Measurements from ENCODE around the gene HHATL. TPM values are rescaled to one million over a fixed set of nuclear protein-coding genes. Genes with fewer than 3 reads are reported as not detected.
A peak's percentile ranks its signal among the peaks of the same experiment; 100 is the strongest.

The HHATL gene
- polyA plus RNA-seq, 1 donor, result 0.88 TPM

DNA sequence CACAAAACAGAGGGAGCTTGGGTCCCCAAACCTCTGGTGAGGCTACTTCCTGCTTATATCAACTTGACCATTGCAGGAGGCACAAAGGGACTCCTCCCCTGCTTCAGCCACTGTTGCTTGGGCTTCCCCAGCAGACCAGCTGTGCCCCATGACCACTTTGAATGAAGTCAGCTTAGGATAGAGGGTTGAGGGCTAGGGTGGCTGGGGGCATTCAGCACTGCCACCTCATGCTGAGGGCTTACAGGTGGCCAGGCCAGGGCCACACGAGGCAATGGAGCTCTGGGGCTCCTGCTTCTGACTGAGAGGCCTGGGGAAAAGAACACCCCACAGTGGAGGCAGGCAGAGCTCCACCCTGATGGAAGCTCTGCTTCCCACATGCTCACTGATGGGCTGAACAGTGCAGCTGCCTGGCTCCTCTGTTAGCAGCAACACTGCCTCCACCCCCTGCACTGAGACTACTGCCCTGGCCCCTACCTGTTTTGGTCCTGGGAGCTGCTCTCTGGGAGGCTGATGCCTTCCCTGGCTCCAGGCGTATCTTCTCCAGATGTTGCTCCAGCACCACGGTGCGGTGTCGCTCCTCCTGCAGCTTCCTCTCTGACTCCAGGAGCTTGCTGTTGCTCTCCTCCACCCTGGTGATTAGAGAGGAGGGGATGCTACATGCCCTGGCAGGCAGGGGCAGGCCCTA, 10.2 kb upstream of the HHATL start:
- no peak for DNase-seq

- no peak for DNase-seq
These were observed 9.7 kb upstream of the HHATL start for GRCh38 chr3:42712344-42712648.

GRCh38 chr3:42711491-42712343, 9.1 kb upstream of the HHATL start:
- no peak for DNase-seq

- no peak for DNase-seq
These were observed 7.9 kb upstream of the HHATL start for GRCh38 chr3:42710323-42711021.

DNA sequence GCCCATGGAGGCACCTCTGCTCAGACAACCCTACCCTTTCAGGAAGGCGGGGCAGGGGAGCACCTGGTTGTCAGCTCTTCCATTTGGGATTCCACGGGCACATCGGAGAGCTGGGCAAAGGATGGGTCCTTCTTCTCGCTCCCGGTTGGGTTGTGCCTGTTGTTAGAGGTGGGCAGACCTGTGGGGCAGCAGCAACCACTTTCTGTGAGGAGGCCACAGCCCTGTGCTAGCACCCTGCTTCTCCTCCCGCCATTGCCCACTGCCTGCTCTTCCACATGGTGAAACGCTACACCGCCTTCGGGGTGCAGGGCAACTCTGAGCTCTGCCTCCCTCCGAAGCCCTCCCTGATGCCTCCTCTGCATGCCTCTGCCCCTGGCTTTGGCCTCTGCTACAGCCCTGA, 7.0 kb upstream of the HHATL start:
- DNase-seq, result no peak

DNA sequence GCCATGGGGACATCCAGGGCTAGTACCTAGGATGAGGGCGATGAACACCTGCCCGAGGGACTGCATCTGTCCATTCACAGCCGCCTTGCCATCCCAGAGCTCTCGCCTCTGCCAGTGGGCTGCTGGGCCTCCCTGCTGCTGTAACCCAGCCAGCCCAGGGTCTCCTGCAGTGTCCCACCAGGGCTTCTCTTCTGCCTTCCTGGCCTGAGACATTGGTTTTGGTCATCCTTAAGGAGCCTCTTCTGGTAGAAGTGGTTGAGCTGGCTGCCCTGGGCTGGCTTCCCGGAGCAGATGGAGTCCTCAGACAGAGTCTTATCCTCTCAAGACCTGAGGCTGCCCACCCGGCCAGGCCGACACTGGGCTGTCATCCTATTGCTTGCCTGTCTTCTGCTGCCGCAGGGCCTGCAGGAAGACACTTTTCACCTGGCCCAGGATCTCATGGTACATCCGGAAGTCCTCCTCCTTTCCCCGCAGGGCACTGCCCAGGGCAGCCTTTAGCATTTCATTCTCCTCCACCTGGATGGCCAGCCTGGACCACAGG, 6.1 kb upstream of the HHATL start:
- no peak for DNase-seq

- DNase-seq, result no peak
These were observed 5.2 kb upstream of the HHATL start for GRCh38 chr3:42707620-42708355.

GRCh38 chr3:42706721-42707619, 4.4 kb upstream of the HHATL start:
- DNase-seq, result no peak

GRCh38 chr3:42705962-42706585, 3.5 kb upstream of the HHATL start:
- DNase-seq, result no peak

DNA sequence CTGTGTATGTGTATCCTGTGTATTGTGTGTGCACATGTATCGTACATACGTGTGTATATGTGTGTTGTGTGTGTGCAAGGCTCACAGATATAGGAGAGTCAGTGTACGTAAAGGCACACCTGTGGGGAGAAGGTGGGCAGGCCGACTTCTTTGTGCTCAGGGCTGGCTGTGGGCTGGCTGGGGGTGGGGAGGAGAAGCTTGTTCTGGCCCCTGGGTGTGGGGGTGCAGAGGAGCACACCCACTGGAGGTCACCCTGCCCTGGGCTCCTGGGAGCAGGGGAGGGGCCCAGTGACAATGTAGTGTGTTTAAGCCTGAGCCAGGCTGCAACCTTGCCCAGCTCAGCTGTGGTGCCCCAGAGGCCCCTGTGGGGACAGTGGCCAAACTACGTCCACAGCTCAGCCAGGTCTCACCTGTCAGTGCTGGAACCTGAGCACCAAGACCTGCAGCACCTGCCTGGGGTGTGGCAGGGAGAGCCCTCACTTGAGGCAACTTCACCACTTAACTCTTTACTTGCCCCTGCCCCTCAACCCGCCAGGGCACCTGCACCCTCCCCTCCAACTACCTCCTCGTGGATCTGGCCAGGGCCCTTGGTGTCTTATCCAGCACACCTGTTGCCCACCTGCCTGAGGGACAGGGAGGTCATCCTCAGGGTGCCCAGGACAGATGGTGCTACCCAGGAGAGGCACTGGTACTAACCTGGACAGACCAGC, 2.6 kb upstream of the HHATL start:
- no peak for DNase-seq

DNA sequence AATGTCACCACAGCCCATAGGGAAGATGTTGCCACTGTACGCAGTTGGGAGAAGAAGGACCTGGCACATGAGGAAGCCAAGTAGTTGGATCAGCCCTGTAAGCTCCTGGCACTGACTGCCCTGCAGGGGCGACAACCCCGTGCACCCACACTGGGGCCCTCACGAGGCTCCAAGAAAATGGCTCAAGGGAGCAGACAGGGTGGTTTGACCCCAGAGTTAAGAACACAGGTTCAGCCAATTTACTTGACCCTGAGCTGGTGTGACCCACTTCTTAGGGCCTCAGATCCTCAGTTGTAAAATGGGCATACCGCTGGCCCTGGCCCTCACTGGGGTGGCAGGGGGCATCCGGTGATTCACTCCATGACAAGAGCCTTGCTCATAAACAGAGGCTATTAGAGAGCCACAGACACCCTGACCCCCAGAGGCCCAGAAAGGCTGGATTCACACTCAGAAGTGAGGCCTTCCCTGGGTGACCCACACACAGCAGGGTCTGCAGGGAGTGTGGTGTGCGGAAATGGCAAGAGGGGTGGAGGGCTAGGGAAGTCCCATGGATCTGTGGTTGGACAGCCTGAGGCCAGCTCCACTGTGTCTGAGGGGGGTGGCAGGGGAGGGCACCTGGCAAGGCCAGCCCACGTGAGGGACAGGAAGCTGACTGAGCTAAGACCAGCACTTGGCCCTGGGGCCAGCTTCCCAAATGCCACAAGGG, 1.7 kb upstream of the HHATL start:
- DNase-seq, result no peak

GRCh38 chr3:42703695-42704025, 1.1 kb upstream of the HHATL start:
- DNase-seq, result no peak

GRCh38 chr3:42702982-42703694, 540 bp upstream of the HHATL start:
- no peak for DNase-seq

DNA sequence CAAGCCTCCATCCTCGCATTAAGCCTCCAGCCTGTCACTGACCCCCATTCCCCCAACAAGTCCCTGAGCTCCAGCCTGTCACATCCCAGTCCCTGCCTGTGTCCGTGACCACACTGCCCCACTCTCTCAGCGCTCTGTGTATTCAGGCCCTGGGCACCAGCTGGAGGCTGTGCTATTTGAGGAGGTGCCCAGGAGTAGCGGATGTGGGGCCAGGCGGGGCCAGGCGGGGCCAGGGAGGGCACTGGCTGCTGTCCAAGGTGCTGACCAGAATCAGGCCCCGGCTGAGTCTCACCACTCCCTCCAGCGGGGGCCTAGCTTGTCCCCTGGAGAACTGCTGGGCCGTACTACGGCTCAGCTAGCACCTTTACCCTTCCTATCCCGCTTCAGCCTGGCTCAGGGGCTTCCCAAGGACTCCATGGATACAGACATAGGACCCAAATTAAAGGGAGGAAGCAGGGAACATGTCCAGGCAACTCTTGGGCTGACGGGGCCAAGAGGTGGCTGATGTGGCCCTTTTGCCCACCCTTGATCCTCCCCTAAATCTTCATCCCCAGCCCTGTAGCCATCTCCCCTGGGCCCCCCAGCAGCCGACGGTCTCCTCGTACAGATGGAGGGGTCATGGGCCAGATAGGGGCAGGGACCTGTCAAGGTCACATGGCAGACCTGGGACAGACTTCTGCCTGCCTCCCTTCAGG, 1.1 kb downstream of the HHATL start:
- peak; percentile 71 for DNase-seq

DNA sequence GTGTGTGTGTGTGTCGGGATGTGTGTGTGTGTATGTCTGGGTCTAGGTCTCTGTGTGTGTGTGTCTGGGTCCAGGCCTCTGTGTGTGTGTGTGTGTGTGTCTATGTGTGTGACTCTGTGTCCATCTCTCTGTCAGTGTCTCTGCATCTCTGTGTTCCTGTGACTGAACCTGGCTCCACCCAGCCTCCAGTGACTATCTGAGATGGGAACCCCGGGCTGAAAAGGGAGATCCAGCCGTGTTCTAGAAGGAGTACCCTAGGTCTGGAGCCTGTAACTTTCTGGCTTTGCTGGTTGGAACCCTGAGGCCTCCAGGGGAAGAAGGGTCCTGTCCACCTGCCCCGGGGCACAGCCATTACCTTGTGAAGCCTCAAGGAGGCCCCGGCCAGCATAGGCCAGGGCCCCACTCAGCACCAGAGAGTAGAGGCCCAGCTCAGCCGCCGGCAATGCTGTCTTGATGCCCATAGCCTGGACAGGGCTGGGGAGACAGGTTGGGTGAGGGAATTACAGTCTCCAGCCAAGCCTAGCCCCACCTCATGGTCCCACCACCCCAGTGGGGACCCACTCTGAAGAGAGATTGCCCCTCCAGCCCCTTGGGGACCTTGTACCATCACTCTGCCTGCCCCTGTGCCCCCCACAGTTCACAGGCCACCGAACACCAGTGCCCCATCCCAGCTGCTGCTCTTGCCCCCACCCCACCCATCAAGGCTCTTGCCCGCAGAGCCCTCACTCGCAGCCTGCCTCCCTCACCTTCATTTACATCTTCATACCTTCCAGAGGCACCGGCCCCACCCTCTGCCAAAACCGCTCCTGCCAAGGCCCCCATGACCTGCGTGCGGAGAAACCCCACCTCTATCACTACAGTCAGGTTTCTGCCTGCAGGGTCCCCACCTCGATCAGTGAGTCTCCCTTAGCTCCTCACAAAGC, 2.0 kb downstream of the HHATL start:
- DNase-seq, result no peak

GRCh38 chr3:42699511-42699971, 3.1 kb downstream of the HHATL start:
- no peak for DNase-seq

- no peak for DNase-seq
These were observed 3.7 kb downstream of the HHATL start for GRCh38 chr3:42698911-42699230.
